GM18499 (cell line): ENCODE data around the gene ATP5PD.
"Not testable (repeated sequence)": the region's sequence is repeated elsewhere in the genome, so short reads cannot be mapped to it uniquely, and the experiment has no call there.

Source experiments
- ATAC-seq: cut with Tn5 transposase; IDR thresholded peaks from one replicate; pipeline ENCODE4 v1.9.1; 2021; ENCODE audit warnings: moderate number of reproducible peaks; ENCODE audit not compliant: insufficient read depth, unreplicated experiment

The ATP5PD gene

GRCh38 chr17:75077496-75078283 lies 30.9 kb upstream of the ATP5PD start:
- ATAC-seq, result no peak

GRCh38 chr17:75077072-75077495 lies 30.3 kb upstream of the ATP5PD start:
- no peak for ATAC-seq

GRCh38 chr17:75075597-75076336 lies 29.0 kb upstream of the ATP5PD start:
- no peak for ATAC-seq

GRCh38 chr17:75074532-75074931 lies 27.8 kb upstream of the ATP5PD start:
- ATAC-seq, result no peak

GRCh38 chr17:75073618-75074047 lies 26.9 kb upstream of the ATP5PD start:
- no peak for ATAC-seq

GRCh38 chr17:75072909-75073308 lies 26.1 kb upstream of the ATP5PD start:
- not testable (repeated sequence) for ATAC-seq

- not testable (repeated sequence) for ATAC-seq
These were observed 24.9 kb upstream of the ATP5PD start for GRCh38 chr17:75071478-75072271.

- no peak for ATAC-seq
These were observed 23.0 kb upstream of the ATP5PD start for GRCh38 chr17:75069783-75070182.

- ATAC-seq, result no peak
These were observed 22.0 kb upstream of the ATP5PD start for GRCh38 chr17:75068750-75069149.

- no peak for ATAC-seq
These were observed 21.1 kb upstream of the ATP5PD start for GRCh38 chr17:75067856-75068255.

GRCh38 chr17:75065562-75066151 lies 18.9 kb upstream of the ATP5PD start:
- ATAC-seq, result no peak

GRCh38 chr17:75064867-75065561 lies 18.2 kb upstream of the ATP5PD start:
- ATAC-seq, result no peak

GRCh38 chr17:75064460-75064859 lies 17.7 kb upstream of the ATP5PD start:
- no peak for ATAC-seq

- no peak for ATAC-seq
These were observed 17.3 kb upstream of the ATP5PD start for GRCh38 chr17:75064040-75064439.

GRCh38 chr17:75063626-75064025 lies 16.9 kb upstream of the ATP5PD start:
- ATAC-seq, result no peak

GRCh38 chr17:75063201-75063600 lies 16.4 kb upstream of the ATP5PD start:
- no peak for ATAC-seq

GRCh38 chr17:75061618-75062017 lies 14.8 kb upstream of the ATP5PD start:
- no peak for ATAC-seq

GRCh38 chr17:75061055-75061438 lies 14.3 kb upstream of the ATP5PD start:
- no peak for ATAC-seq

GRCh38 chr17:75060434-75061054 lies 13.8 kb upstream of the ATP5PD start:
- ATAC-seq, result no peak
